ENCODE measurements around the gene HABP4. TPM values are rescaled to one million over a fixed set of nuclear protein-coding genes. Genes with fewer than 3 reads are reported as not detected.
A peak's percentile ranks its signal among the peaks of the same experiment; 100 is the strongest.

HABP4 gene
- total RNA-seq, 1 experiment from 2014 or later, result 9.8 TPM

DNA sequence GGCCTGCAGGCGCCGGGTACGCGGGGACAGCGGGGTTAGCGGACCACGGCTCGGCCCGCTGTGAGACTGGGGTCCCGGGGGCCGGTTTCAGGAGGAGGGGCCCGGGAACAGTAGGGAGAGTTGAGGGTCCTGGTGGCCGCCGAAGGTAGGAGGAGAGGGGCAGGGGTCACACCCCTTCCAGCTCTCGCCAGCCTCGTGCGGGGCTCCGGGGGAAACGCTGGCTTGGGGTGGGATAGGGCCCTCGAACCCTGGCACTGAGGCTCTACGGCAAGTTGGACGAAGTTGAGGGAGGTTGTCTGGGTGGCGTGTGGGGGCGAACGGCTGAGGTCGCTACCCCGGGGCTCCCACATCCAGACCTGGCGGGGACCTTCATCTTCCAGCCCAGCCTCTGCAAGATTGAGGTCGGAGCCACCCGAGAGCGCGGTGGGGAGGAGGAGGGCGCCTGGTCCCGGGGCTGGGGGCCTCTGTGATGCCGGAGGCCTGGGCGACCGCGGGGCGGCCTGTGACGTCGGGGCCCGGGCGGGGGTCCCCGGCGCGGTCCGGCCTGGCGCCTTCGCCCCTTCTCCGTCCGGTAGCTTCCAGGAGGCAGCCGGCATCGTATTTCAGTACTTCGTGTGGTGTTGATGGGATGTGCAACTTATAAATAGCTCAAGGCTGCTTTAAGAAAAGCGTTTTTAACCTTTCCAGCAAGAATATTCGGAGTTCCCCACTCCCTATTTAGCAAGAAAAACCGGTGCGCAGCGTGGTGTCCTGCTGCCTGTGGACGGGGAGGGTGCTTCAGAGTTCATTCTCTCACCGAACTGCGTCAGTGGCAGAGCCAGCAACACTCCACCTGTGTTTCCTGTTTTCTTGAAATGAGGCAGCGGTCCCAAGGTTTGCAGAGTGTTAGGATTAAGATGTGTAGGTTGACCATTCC lies 902 bp downstream of the HABP4 start:
- POLR2A ChIA-PET, result interaction anchor here (1.6 to 1.8 kb wide), 2 partner anchors 11 to 12 kb away, joined by 5 to 6 read pairs; no protein-coding TSS in a partner anchor
- TF ChIP-seq KAT7 (CRISPR knock-in tag; IDR thresholded peaks at IDR 0.05; ENCODE audit: borderline replicate concordance) (peak; percentile 32; the same call in 1 of the 2 replicates), CTCF (IDR thresholded peaks at IDR 0.05) (no peak), FOXJ3 (CRISPR knock-in tag; IDR thresholded peaks at IDR 0.05; ENCODE audit: borderline replicate concordance) (no peak), GABPB1 (CRISPR knock-in tag; IDR thresholded peaks at IDR 0.05) (no peak), MAX (CRISPR knock-in tag; IDR thresholded peaks at IDR 0.05) (peak; percentile 23; the same call in 1 of the 2 replicates)
- TF ChIP-seq, protein P1, sequence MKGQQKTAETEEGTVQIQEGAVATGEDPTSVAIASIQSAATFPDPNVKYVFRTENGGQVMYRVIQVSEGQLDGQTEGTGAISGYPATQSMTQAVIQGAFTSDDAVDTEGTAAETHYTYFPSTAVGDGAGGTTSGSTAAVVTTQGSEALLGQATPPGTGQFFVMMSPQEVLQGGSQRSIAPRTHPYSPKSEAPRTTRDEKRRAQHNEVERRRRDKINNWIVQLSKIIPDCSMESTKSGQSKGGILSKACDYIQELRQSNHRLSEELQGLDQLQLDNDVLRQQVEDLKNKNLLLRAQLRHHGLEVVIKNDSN (CRISPR knock-in tag; IDR thresholded peaks at IDR 0.05), result peak; percentile 29; the same call in 1 of the 2 replicates
- TF ChIP-seq, protein P2, sequence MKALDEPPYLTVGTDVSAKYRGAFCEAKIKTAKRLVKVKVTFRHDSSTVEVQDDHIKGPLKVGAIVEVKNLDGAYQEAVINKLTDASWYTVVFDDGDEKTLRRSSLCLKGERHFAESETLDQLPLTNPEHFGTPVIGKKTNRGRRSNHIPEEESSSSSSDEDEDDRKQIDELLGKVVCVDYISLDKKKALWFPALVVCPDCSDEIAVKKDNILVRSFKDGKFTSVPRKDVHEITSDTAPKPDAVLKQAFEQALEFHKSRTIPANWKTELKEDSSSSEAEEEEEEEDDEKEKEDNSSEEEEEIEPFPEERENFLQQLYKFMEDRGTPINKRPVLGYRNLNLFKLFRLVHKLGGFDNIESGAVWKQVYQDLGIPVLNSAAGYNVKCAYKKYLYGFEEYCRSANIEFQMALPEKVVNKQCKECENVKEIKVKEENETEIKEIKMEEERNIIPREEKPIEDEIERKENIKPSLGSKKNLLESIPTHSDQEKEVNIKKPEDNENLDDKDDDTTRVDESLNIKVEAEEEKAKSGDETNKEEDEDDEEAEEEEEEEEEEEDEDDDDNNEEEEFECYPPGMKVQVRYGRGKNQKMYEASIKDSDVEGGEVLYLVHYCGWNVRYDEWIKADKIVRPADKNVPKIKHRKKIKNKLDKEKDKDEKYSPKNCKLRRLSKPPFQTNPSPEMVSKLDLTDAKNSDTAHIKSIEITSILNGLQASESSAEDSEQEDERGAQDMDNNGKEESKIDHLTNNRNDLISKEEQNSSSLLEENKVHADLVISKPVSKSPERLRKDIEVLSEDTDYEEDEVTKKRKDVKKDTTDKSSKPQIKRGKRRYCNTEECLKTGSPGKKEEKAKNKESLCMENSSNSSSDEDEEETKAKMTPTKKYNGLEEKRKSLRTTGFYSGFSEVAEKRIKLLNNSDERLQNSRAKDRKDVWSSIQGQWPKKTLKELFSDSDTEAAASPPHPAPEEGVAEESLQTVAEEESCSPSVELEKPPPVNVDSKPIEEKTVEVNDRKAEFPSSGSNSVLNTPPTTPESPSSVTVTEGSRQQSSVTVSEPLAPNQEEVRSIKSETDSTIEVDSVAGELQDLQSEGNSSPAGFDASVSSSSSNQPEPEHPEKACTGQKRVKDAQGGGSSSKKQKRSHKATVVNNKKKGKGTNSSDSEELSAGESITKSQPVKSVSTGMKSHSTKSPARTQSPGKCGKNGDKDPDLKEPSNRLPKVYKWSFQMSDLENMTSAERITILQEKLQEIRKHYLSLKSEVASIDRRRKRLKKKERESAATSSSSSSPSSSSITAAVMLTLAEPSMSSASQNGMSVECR (CRISPR knock-in tag; IDR thresholded peaks at IDR 0.05; ENCODE audit: borderline replicate concordance), result 0 out of 2 replicates have a peak, but pooled peaks have one; percentile 35
- TF ChIP-seq, protein P3, sequence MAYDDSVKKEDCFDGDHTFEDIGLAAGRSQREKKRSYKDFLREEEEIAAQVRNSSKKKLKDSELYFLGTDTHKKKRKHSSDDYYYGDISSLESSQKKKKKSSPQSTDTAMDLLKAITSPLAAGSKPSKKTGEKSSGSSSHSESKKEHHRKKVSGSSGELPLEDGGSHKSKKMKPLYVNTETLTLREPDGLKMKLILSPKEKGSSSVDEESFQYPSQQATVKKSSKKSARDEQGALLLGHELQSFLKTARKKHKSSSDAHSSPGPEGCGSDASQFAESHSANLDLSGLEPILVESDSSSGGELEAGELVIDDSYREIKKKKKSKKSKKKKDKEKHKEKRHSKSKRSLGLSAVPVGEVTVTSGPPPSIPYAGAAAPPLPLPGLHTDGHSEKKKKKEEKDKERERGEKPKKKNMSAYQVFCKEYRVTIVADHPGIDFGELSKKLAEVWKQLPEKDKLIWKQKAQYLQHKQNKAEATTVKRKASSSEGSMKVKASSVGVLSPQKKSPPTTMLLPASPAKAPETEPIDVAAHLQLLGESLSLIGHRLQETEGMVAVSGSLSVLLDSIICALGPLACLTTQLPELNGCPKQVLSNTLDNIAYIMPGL (CRISPR knock-in tag; IDR thresholded peaks at IDR 0.05), result peak; percentile 33; the same call in 1 of the 2 replicates

GRCh38 chr9:96453625-96454024 lies 3.7 kb downstream of the HABP4 start:
- Mint-ChIP-seq H3K36me3 (no peaks in the 10 kb centered on the region), H3K4me3 (no peak overlapping the region), H3K9me3 (no peaks in the 10 kb centered on the region), H3K27ac (peak overlapping the region; percentile 59; the same call in 1 of the 2 replicates), H3K27me3 (ENCODE audit: low read depth) (peaks cover 26% of the 10 kb centered on the region), H3K4me1 (peaks cover 15% of the 10 kb centered on the region)
- TF ChIP-seq CBFB (CRISPR knock-in tag; IDR thresholded peaks at IDR 0.05; ENCODE audit: low read depth), result no peak
- CTCF ChIA-PET, result interaction anchor here (0.6 to 2.1 kb wide), 6 partner anchors 11 to 276 kb away, joined by 3 to 7 read pairs (median 3); partner anchors contain the start of gene CDC14B
- DNase-seq (ENCODE audit: low spot score) (no peak), ATAC-seq (no peak)
- POLR2A ChIA-PET, result no interaction called here

More for the DNA sequence above, 902 bp downstream of the HABP4 start:
- Mint-ChIP-seq H3K4me3 (peak overlapping the region; percentile 85), H3K36me3 (no peaks in the 10 kb centered on the region), H3K9me3 (no peaks in the 10 kb centered on the region), H3K4me1 (peaks cover 15% of the 10 kb centered on the region), H3K27ac (no peak overlapping the region; the same call in 1 of the 2 replicates), H3K27me3 (ENCODE audit: low read depth) (peaks cover 39% of the 10 kb centered on the region)
- peak; percentile 3 for ATAC-seq
- DNase-seq (ENCODE audit: low spot score), result peak; percentile 30
- CTCF ChIA-PET, result interaction anchor here (0.5 to 3.1 kb wide), 6 partner anchors 9 to 216 kb away, joined by 3 to 24 read pairs (median 8); no protein-coding TSS in a partner anchor

- DNase-seq (ENCODE audit: low spot score) (no peak), ATAC-seq (no peak)
- H3K4me1 Mint-ChIP-seq, result peaks cover 33% of the 10 kb centered on the region
- ChIA-PET CTCF (interaction anchor here (1.0 to 1.4 kb wide), 2 partner anchors 15 kb away, joined by 3 to 5 read pairs; no protein-coding TSS in a partner anchor), POLR2A (no interaction called here)
- no peak overlapping the region for H3K27ac Mint-ChIP-seq
- no peaks in the 10 kb centered on the region for H3K9me3 Mint-ChIP-seq
- no peak overlapping the region for H3K4me3 Mint-ChIP-seq
- peaks cover 3% of the 10 kb centered on the region for H3K27me3 Mint-ChIP-seq (ENCODE audit: low read depth)
- peaks cover 6% of the 10 kb centered on the region for H3K36me3 Mint-ChIP-seq
- TF ChIP-seq RELA (CRISPR knock-in tag; IDR thresholded peaks at IDR 0.05; ENCODE audit: borderline replicate concordance) (no peak), FOXP1 (CRISPR knock-in tag; IDR thresholded peaks at IDR 0.05; ENCODE audit: borderline replicate concordance) (no peak), NR2C2 (CRISPR knock-in tag; IDR thresholded peaks at IDR 0.05) (no peak), ATF1 (CRISPR knock-in tag; IDR thresholded peaks at IDR 0.05) (no peak), USF2 (CRISPR knock-in tag; IDR thresholded peaks at IDR 0.05) (no peak)
- TF ChIP-seq, protein P4, sequence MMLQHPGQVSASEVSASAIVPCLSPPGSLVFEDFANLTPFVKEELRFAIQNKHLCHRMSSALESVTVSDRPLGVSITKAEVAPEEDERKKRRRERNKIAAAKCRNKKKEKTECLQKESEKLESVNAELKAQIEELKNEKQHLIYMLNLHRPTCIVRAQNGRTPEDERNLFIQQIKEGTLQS (CRISPR knock-in tag; conservative IDR thresholded peaks at IDR 0.05), result no peak
- TF ChIP-seq, protein P3 (CRISPR knock-in tag; IDR thresholded peaks at IDR 0.05), result no peak
These were observed 7.3 kb downstream of the HABP4 start for GRCh38 chr9:96457266-96457665.
